HG03432 (cell line): ENCODE results near the gene SLC6A9.

Experiments
- ATAC-seq: cut with Tn5 transposase; IDR thresholded peaks from one replicate; pipeline ENCODE4 v1.9.1; 2021; ENCODE audit warnings: mild to moderate bottlenecking, moderate library complexity; ENCODE audit not compliant: unreplicated experiment

The SLC6A9 gene

DNA sequence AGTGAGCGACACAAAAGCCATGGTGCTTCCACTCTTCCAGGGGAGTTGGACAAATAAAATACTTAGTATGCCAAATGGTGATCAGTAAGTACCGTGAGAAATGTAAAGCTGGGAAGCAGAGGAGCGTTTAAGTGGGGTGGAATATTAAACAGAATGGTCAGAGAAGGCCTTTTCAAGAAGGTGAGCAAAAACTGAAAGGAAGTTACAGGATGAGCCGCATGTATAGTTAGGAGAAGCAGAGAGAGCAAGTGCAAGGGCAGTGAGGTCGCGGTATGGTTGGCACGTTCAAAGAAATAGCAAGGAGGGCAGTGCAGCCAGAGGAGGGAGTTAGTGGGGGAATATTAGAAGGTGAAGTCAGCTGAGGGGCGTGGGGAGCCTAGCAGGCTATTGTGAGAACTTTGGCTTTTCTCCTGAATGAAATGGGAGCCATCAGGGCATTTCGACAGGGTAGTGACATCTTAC is 57.2 kb downstream of the SLC6A9 start:
- ATAC-seq: no peak

DNA sequence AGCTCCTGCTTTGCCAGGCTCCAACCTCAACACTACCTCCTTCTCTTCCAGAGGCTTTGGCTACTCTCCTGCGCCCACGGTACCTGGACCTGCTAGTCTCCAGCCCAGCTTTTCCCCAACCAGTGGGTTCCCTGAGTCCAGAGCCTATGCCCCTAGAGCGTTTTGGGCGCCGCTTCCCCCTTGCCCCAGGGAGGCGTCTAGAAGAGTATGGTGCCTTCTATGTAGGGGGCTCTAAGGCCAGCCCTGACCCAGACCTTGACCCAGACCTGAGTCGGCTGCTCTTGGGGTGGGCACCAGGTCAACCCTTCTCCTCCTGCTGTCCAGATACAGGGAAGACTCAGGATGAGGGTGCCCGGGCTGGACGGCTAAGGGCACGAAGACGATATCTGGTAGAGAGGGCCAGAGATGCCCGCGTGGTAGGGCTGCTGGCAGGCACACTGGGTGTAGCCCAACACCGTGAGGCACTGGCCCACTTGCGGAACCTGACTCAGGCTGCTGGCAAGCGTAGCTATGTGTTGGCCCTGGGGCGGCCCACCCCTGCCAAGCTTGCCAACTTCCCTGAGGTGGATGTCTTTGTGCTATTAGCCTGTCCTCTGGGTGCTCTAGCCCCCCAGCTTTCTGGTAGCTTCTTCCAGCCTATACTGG is 59.8 kb downstream of the SLC6A9 start:
- ATAC-seq: no peak

GRCh38 chr1:43970911-43971310 is 60.4 kb downstream of the SLC6A9 start:
- no peak for ATAC-seq

DNA sequence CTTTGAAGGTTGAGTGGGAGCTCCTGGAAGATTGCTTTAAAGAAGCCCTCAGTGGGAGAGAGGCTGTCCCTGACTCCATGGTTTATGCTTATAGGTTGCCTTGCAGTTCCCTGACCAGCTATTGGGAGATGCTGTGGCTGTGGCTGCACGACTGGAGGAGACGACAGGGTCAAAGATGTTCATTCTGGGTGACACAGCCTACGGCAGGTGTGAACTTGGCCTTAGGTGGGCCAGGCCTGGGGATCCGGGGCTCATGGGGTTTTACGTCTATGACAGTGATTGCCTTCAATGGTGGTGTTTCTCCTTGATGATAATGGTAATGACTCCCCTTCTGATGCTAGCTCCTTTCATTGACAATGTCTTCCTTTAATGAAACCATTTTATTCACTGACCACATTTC is 60.8 kb downstream of the SLC6A9 start:
- ATAC-seq: no peak

- ATAC-seq: peak; percentile 72
These were observed 61.4 kb downstream of the SLC6A9 start, which contains the start of gene DPH2 for GRCh38 chr1:43969746-43970466. Gene DPH2, plus strand, starts transcription at chr1:43970010. Its CDS starts 166 bp downstream, at chr1:43970176.

DNA sequence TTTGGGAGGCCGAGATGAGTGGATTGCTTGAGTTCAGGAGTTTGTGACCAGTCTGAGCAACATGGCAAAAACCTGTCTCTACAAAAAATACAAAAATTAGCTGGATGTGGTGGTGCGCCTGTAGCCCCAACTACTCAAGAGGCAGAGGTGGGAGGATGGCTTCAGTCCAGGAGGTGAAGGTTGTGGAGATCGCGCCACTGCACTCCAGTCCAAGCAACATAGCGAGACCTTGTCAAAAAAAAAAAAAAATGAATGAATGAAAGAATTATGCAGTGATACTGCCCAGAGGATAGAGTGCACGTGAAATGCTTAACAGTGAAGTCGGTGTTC is 61.9 kb downstream of the SLC6A9 start:
- no peak for ATAC-seq

- no peak for ATAC-seq
These were observed 62.8 kb downstream of the SLC6A9 start for GRCh38 chr1:43968348-43968948.

GRCh38 chr1:43965316-43965715 is 65.9 kb downstream of the SLC6A9 start:
- no peak for ATAC-seq

- no peak for ATAC-seq
These were observed 67.4 kb downstream of the SLC6A9 start for GRCh38 chr1:43963890-43964289.

DNA sequence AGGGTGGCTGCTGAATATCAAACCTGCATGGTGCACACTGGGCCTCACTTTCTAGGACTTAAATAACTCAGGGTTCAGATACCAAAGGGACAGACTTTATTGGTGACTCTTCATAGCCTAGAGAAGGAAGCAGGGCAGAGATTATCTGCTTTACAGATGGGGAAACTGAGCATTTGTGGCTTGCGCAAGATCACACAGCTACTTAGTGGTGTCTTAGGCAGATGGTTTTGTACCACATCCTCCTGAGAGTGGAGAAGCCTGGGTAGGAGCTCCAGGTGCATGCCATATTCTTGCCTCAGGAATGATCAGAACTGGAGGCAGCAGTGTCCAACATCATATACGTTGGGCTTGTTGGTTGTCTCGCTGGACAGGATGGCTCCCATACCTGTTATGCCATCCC is 68.3 kb downstream of the SLC6A9 start:
- no peak for ATAC-seq

DNA sequence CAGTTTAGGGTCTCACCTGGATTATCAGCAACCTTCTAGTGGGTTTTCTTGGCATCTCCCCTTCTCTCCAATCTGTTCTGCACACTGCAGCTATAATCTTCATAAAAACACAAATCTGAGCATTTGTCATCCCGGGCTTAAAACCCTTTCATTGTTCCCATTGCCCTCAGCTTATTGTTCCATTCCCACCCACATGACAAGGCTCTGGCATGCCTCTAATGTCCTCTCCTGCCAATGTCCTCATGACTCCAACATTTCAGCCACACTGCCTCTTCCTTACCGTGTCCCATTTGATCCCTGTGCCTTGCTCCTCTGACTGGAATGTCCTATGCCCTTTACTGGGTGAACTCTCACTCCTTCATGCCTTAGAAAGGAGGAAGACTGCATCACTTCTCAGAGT is 68.9 kb downstream of the SLC6A9 start:
- ATAC-seq: no peak

GRCh38 chr1:43961692-43962091 is 69.6 kb downstream of the SLC6A9 start:
- no peak for ATAC-seq

GRCh38 chr1:43960798-43961197 is 70.5 kb downstream of the SLC6A9 start:
- no peak for ATAC-seq

DNA sequence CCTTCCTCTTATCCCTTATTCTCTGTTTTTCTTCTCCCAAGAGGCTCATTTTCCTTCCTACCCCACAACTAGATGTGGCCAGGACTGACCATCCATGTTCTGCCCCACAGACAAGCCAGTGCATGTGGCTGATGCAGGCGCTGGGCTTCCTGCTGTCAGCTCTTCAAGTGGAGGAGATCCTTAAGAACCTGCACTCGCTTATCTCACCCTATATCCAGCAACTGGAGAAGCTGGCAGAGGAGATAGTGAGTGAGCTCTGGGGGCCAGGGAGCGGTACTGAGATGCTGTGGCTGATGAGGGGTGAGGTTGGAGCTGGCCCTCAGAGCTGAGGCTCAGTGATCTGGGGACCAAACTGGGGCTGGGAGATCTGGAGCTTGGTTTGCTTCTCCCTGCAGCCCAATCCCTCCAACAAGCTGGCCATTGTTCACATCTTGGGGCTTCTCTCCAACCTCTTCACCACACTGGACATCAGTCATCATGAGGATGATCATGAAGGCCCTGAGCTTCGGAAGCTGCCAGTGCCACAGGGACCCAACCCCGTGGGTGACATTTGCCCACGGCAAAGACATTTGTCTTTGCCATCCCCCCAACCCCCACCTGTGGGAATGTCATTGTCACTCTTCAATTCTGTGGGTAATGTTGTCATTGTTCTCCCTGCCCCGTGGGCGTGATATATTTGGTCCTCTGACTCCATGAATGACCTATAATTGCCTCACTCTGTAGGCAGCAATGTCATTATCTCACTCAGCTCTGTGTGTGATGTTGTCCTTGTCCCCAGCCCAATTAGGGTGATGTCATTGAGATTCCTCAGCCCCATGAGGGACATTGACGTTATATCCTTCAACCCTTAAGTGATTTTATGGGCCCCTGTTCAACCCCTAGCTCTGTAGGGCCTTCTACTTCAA is 72.7 kb downstream of the SLC6A9 start:
- ATAC-seq: no peak

- ATAC-seq: no peak
These were observed 73.7 kb downstream of the SLC6A9 start for GRCh38 chr1:43957407-43958040.

- no peak for ATAC-seq
These were observed 75.0 kb downstream of the SLC6A9 start for GRCh38 chr1:43956234-43956633.

- no peak for ATAC-seq
These were observed 77.2 kb downstream of the SLC6A9 start for GRCh38 chr1:43954036-43954435.

- no peak for ATAC-seq
These were observed 77.9 kb downstream of the SLC6A9 start for GRCh38 chr1:43953361-43953760.

DNA sequence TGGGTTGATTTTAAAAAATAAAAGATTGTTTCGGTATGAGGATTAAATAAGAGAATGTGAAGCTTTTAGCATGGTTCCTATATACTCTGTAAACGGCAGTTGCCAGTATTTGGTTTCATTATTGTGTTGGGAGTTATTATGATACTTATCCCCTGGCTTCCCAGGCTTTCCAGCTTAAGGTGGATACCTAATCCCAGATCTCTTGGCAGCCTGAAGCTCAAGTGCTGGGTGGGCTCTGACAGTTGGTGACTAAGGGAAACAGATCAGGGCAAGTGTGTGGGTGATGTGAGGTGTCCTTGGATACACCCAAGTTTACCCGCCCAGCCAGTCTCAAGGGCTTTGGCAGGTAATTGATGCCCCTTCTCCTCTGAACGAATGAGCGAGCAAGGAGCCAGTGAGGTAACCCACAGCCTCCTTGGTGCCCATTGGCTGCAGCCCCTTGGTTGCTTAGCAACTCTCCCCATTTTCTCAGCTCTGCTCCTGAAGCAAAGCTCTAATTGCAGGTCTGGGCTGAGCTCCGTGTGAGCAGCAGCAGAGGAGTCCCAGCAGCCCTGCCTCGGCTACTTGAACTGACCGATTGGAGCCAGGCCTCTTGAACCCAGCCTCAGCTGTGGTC is 78.4 kb downstream of the SLC6A9 start:
- ATAC-seq: no peak
